ENCODE measurements around the gene NUP153.
A peak's percentile ranks its signal among the peaks of the same experiment; 100 is the strongest.
"Not testable (repeated sequence)": the region's sequence is repeated elsewhere in the genome, so short reads cannot be mapped to it uniquely, and the experiment has no call there.

Gene NUP153

GRCh38 chr6:17706580-17707370, at the start of gene NUP153:
NUP153 (minus strand) TSS chr6:17706925; CDS start chr6:17706387, 538 bp downstream.
- H3K27me3 Mint-ChIP-seq: no peaks in the 10 kb centered on the region
- peak; percentile 99 for DNase-seq
- no peaks in the 10 kb centered on the region for H3K9me3 Mint-ChIP-seq
- H3K36me3 Mint-ChIP-seq: peaks cover 17 to 29% of the 10 kb centered on the region in 2 donors
- H3K4me1 Mint-ChIP-seq: peaks cover 17 to 29% of the 10 kb centered on the region in 2 donors
- peak; percentile 73 to 81 for ATAC-seq (replicated peaks)
- H3K4me3 Mint-ChIP-seq: peak within 1 kb of the TSS; percentile 86
- peak within 1 kb of the TSS; percentile 99 for H3K27ac Mint-ChIP-seq

DNA sequence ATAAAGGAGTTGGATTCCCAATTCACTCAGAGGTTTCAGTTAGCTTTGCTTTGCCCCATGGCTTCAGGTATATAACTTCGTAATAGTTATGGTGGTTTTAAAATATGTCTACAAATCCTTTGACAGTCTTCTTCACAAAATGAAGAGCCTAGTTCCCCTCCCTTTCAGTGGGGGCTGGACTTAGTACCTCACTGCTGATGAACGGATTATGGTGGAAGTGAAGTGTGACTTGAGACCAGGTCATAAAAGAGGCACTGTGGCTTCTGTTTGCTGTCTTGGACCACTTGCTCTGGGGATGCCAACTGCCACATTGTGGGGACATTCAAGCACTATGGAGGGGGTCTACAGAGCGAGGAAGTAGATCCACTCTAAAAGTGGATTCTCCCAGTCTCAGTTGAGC, 47.5 kb upstream of the NUP153 start:
- Mint-ChIP-seq H3K4me3 (no peak overlapping the region), H3K36me3 (no peaks in the 10 kb centered on the region), H3K9me3 (no peaks in the 10 kb centered on the region), H3K27ac (no peak overlapping the region), H3K4me1 (no peaks in the 10 kb centered on the region), H3K27me3 (no peaks in the 10 kb centered on the region)
- no peak for DNase-seq
- no peak for ATAC-seq (replicated peaks)

DNA sequence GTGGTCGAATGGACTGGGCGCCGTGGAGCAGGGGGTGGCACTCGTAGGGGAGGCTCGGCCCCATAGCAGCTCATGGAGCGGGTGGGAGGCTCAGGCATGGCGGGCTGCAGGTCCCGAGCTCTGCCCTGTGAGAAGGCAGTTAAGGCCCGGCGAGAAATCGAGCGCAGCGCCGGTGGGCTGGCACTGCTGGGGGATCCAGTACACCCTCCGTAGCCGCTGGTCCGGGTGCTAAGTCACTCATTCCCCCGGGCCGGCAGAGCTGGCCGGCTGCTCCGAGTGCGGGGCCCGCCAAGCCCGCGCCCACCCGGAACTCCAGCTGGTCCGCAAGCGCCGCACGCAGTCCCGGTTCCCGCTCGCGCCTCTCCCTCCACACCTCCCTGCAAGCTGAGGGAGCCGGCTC, 38.6 kb upstream of the NUP153 start:
- not testable (repeated sequence) for H3K27ac Mint-ChIP-seq; H3K4me3 Mint-ChIP-seq; DNase-seq; H3K27me3 Mint-ChIP-seq; H3K9me3 Mint-ChIP-seq; ATAC-seq (replicated peaks); H3K36me3 Mint-ChIP-seq
- H3K4me1 Mint-ChIP-seq: peaks cover 6 to 12% of the 10 kb centered on the region in 2 donors

- DNase-seq: not testable (repeated sequence)
Observed at GRCh38 chr6:17744757-17745308, 38.1 kb upstream of the NUP153 start.

DNA sequence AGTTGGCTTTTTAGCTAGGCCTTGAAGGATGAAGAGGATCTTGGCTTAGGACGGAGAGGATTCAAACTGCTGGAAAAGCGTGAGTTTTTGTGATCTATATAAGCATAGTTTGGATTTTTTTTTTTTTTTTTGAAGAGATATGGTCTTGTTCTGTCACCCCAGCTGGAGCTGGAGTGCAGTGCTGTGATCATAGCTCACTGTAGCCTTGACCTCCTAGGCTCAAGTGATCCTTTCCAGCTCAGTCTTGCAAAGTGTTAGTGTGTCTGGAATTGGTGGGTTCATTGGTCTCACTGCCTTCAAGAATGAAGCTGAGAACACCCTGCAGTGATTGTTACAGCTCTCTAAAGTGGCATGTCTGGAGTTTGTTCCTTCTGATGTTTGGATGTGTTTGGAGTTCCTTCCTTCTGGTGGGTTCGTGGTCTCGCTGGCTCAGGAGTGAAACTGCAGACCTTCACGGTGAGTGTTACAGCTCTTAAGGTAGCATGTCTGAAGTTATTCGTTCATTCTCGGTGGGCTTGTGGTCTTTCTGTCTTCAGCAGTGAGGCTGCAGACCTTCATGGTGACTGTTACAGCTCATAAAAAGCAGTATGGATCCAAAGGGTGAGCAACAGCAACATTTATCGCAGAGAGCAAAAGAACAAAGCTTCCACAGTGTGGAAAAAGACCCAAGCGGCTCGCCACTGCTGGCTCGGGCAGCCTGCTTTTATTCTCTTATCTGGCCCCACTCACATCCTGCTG, 37.5 kb upstream of the NUP153 start:
- Mint-ChIP-seq H3K4me3 (no peak overlapping the region), H3K36me3 (peaks cover 0 to 6% of the 10 kb centered on the region in 2 donors), H3K27me3 (no peaks in the 10 kb centered on the region), H3K9me3 (peaks cover 2% of the 10 kb centered on the region in 2 donors), H3K4me1 (peaks cover 6 to 12% of the 10 kb centered on the region in 2 donors), H3K27ac (no peak overlapping the region)
- DNase-seq (no peak), ATAC-seq (replicated peaks) (no peak)

More at GRCh38 chr6:17744757-17745308, 38.1 kb upstream of the NUP153 start:
- not testable (repeated sequence) for ATAC-seq (replicated peaks); H3K36me3 Mint-ChIP-seq; H3K4me3 Mint-ChIP-seq; H3K27me3 Mint-ChIP-seq; H3K9me3 Mint-ChIP-seq; H3K27ac Mint-ChIP-seq
- peaks cover 6 to 12% of the 10 kb centered on the region in 2 donors for H3K4me1 Mint-ChIP-seq

DNA sequence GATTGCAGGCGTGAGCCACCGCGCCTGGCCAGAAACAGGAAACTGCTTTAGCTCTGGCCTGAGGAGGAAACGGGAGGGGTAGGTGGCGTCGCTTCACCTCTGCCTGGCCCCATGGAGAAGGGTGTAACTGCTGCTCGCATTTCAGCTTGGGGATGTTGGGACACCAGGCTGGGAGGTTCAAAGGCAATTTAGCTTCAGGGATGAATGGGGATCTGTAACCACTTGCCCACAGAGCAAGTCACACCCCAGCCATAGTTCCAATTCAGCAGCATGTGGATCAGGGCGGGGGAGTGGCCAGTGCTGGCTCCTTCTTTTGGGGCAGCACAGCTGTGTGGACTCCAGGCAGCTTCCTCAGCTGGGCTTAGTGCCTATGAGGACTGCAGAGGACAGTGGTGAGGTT, 34.8 kb upstream of the NUP153 start:
- Mint-ChIP-seq H3K4me1 (peaks cover 6 to 12% of the 10 kb centered on the region in 2 donors), H3K4me3 (no peak overlapping the region), H3K9me3 (peaks cover 15 to 17% of the 10 kb centered on the region in 2 donors), H3K27ac (no peak overlapping the region), H3K27me3 (no peaks in the 10 kb centered on the region), H3K36me3 (peaks cover 2 to 7% of the 10 kb centered on the region in 2 donors)
- DNase-seq (no peak), ATAC-seq (replicated peaks) (no peak)

- H3K4me3 Mint-ChIP-seq: no peak overlapping the region
- no peaks in the 10 kb centered on the region for H3K27me3 Mint-ChIP-seq
Observed at GRCh38 chr6:17740559-17741220, 34.0 kb upstream of the NUP153 start.

GRCh38 chr6:17737704-17738252, 31.1 kb upstream of the NUP153 start:
- H3K27ac Mint-ChIP-seq: no peak overlapping the region
- H3K4me3 Mint-ChIP-seq: no peak overlapping the region
- peaks cover 15 to 17% of the 10 kb centered on the region in 2 donors for H3K9me3 Mint-ChIP-seq
- H3K36me3 Mint-ChIP-seq: peaks cover 2 to 7% of the 10 kb centered on the region in 2 donors
- H3K27me3 Mint-ChIP-seq: no peaks in the 10 kb centered on the region
- DNase-seq (no peak), ATAC-seq (replicated peaks) (no peak)
- H3K4me1 Mint-ChIP-seq: no peaks in the 10 kb centered on the region

More at GRCh38 chr6:17740559-17741220, 34.0 kb upstream of the NUP153 start:
- H3K36me3 Mint-ChIP-seq: peaks cover 2 to 7% of the 10 kb centered on the region in 2 donors
- ATAC-seq (replicated peaks) (no peak), DNase-seq (no peak)
- H3K27ac Mint-ChIP-seq: no peak overlapping the region
- H3K9me3 Mint-ChIP-seq: peaks cover 15 to 17% of the 10 kb centered on the region in 2 donors
- peaks cover 6 to 12% of the 10 kb centered on the region in 2 donors for H3K4me1 Mint-ChIP-seq

DNA sequence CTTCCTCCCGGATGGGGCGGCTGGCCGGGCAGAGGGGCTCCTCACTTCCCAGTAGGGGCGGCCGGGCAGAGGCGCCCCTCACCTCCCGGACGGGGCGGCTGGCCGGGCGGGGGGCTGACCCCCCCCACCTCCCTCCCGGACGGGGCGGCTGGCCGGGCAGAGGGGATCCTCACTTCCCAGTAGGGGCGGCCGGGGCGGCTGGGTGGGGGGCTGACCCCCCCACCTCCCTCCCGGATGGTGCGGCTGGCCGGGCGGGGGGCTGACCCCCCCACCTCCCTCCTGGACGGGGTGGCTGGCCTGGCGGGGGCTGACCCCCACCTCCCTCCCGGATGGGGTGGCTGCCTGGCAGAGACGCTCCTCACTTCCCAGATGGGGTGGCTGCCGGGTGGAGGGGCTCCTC, 28.6 kb upstream of the NUP153 start:
- not testable (repeated sequence) for DNase-seq; H3K4me1 Mint-ChIP-seq; H3K4me3 Mint-ChIP-seq; H3K27me3 Mint-ChIP-seq; ATAC-seq (replicated peaks); H3K27ac Mint-ChIP-seq; H3K36me3 Mint-ChIP-seq
- peaks cover 15 to 17% of the 10 kb centered on the region in 2 donors for H3K9me3 Mint-ChIP-seq

DNA sequence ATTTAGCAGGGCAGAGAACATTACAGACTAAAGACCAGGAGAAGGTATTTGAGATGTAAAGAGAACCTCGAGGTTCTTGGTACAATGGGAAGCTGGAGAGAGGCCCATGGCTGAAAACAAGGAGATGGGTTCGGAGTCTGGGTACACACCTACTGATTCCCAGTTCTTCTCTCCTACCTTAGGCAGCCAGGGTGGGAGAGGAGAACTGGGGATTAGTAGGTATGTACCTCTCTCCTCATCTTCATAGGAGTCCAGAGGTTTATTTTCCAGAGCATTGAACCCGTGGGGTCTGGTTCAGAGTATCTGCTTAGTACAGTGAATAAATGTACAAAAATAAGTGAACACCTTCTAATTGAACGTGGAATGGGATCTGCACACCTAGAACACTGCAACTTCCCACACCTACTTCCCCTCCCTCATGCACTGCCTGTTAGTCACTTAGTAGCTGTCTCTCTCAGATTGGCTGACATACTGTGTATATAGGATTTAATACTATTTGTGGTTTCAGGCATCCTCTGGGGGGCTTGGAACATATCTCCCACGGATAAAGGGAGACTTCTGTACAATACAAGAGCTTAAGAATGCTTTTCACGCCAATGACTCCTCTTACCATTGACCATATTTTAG, 23.5 kb upstream of the NUP153 start:
- Mint-ChIP-seq H3K27me3 (no peaks in the 10 kb centered on the region), H3K27ac (no peak overlapping the region), H3K9me3 (peaks cover 0 to 2% of the 10 kb centered on the region in 2 donors), H3K4me1 (no peaks in the 10 kb centered on the region), H3K36me3 (no peaks in the 10 kb centered on the region), H3K4me3 (no peak overlapping the region)
- ATAC-seq (replicated peaks) (no peak), DNase-seq (no peak)

GRCh38 chr6:17729223-17730077, 22.7 kb upstream of the NUP153 start:
- H3K4me3 Mint-ChIP-seq: no peak overlapping the region
- H3K27ac Mint-ChIP-seq: no peak overlapping the region
- ATAC-seq (replicated peaks): no peak
- no peaks in the 10 kb centered on the region for H3K27me3 Mint-ChIP-seq
- H3K4me1 Mint-ChIP-seq: no peaks in the 10 kb centered on the region
- H3K36me3 Mint-ChIP-seq: no peaks in the 10 kb centered on the region
- peaks cover 0 to 2% of the 10 kb centered on the region in 2 donors for H3K9me3 Mint-ChIP-seq
- no peak for DNase-seq

- no peak overlapping the region for H3K27ac Mint-ChIP-seq
- H3K27me3 Mint-ChIP-seq: no peaks in the 10 kb centered on the region
- peaks cover 0 to 2% of the 10 kb centered on the region in 2 donors for H3K9me3 Mint-ChIP-seq
- no peaks in the 10 kb centered on the region for H3K36me3 Mint-ChIP-seq
- H3K4me1 Mint-ChIP-seq: no peaks in the 10 kb centered on the region
- DNase-seq (no peak), ATAC-seq (replicated peaks) (no peak)
- no peak overlapping the region for H3K4me3 Mint-ChIP-seq
Observed at GRCh38 chr6:17728551-17729222, 22.0 kb upstream of the NUP153 start.
